Stomach (tissue), 9 donors: ENCODE results near the gene TAB2. TPM values are rescaled to one million over a fixed set of nuclear protein-coding genes. Genes with fewer than 3 reads are reported as not detected.

Source experiments
- DNase-seq, 2 donors: peaks; one replicate each; pipeline versions ENCODE4 v3.0.0 to v3.0.0-alpha.2; 2013 to 2019
- H3K27ac ChIP-seq, 5 donors: fragments of 200-600 bp in 4 of 5; sonication (generic) in 4 of 5; one replicate each; pipeline ENCODE4 v1.5.1; 2013 to 2019; ENCODE audit warnings: mild to moderate bottlenecking in 1 of 5, moderate library complexity in 1 of 5
- H3K27me3 ChIP-seq, 3 donors: fragments of 200-600 bp; sonication (generic); one replicate each; pipeline ENCODE4 v1.5.1; 2017 to 2019; ENCODE audit warnings: mixed run types in 1 of 3
- H3K36me3 ChIP-seq, 4 donors: fragments of 200-600 bp; sonication (generic); 1 replicate in 3 of 4; 2 replicates in 1 of 4; pipeline ENCODE4 v1.5.1; 2016 to 2019
- H3K4me1 ChIP-seq, 4 donors: fragments of 200-600 bp; sonication (generic); one replicate each; pipeline ENCODE4 v1.5.1; 2016 to 2019
- H3K4me3 ChIP-seq, 4 donors: fragments of 200-600 bp; sonication (generic) in 3 of 4; one replicate each; pipeline ENCODE4 v1.5.1; 2016 to 2019; ENCODE audit warnings: mild to moderate bottlenecking in 1 of 4
- H3K9me3 ChIP-seq, 4 donors: fragments of 200-600 bp; sonication (generic); one replicate each; pipeline ENCODE4 v1.5.1; 2016 to 2019
- EP300 ChIP-seq: sonication (generic); formaldehyde crosslinking; IDR thresholded peaks from one replicate; pipeline ENCODE4 v1.6.1; 2017; ENCODE audit warnings: antibody characterized with exemption
- POLR2A ChIP-seq, 4 donors: fragments of 450-650 bp; IDR thresholded peaks; one replicate each; pipeline ENCODE4 v1.6.1; 2016; ENCODE audit warnings: antibody characterized with exemption in 4 of 4, control low read depth in 2 of 4, mild to moderate bottlenecking in 1 of 4, moderate library complexity in 1 of 4
- POLR2AphosphoS5 ChIP-seq, 3 donors: sonication (generic); formaldehyde crosslinking; IDR thresholded peaks; one replicate each; pipeline ENCODE4 v1.6.1; 2016; ENCODE audit warnings: antibody characterized with exemption in 3 of 3
- WGBS, 5 donors: extraction: QIAGEN DNeasy Blood & Tissue Kit in 3 of 5; methylation state at CpG; one replicate each; pipeline versions ENCODE4 v1.1.5 to v1.1.7; 2013 to 2018; 5-methylcytosine and 5-hydroxymethylcytosine counted together
- intact Hi-C: fragments of 100-400 bp; cut with DNase I; formaldehyde crosslinking; loops from one replicate; pipeline ENCODE4 v1.15.1; 2023; ENCODE audit warnings: low total_unique reads
- polyA plus RNA-seq, 3 donors: library from polyadenylated mRNA; stranded (reverse); fragments of 200-250 nt; gene quantifications; one replicate each; pipeline ENCODE4 v1.2.3, GENCODE V29; 2013
- total RNA-seq, 5 donors: library from RNA; depleted of rRNA; stranded (reverse); fragments of >200 nt; gene quantifications; one replicate each; pipeline versions ENCODE4 v1.1.0 to v1.2.3, GENCODE V29; 2014 to 2016
- TF ChIP-seq, protein P1 (sequence below), 7 experiments: fragments of 450-650 bp in 4 of 7; fragments of 200-600 bp in 3 of 7; sonication (generic) in 3 of 7; IDR thresholded peaks; one replicate each; pipeline ENCODE4 v1.5.1; 2016 to 2019; ENCODE audit warnings: antibody characterized with exemption in 7 of 7, control low read depth in 2 of 7, mild to moderate bottlenecking in 1 of 7
- donor health status: healthy with polysubstance abuse.
- donor health status: Bipolar disorder and iron deficiency.
- donor health status: healthy.

The TAB2 gene
- total and polyA plus RNA-seq, 8 donors, result 14.1 to 119 (median 47.4) TPM

DNA sequence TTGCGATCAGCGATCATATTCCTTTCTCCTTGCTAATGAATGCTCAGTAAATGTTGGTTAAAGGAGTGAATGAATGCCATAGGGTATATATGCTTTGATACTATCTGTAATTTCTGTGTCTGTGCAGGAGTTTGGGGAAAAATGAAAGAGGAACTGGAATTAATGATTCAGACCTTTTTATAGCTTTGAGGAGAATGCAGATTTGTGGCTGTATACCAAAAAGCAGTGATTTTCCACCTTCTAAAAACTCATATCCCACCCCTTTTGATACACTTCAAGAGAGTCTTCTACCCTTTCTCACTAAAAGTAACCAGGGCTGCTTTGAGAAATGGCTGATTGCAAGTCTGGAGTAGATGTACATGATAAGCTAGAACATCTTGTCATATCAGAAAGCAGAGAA lies 56.0 kb downstream of the TAB2 start:
- H3K27ac ChIP-seq, result no peak overlapping the region
- H3K9me3 ChIP-seq, result no peaks in the 10 kb centered on the region
- no peak for DNase-seq
- H3K4me3 ChIP-seq, result no peak overlapping the region
- peaks cover 7 to 25% (median 17%) of the 10 kb centered on the region in 4 donors for H3K36me3 ChIP-seq
- H3K4me1 ChIP-seq, result peaks cover 8 to 52% (median 22%) of the 10 kb centered on the region in 4 donors
- no peaks in the 10 kb centered on the region for H3K27me3 ChIP-seq
- no peak for TF ChIP-seq POLR2AphosphoS5 (IDR thresholded peaks at IDR 0.05)
- no peak for TF ChIP-seq EP300
- TF ChIP-seq, protein P1, sequence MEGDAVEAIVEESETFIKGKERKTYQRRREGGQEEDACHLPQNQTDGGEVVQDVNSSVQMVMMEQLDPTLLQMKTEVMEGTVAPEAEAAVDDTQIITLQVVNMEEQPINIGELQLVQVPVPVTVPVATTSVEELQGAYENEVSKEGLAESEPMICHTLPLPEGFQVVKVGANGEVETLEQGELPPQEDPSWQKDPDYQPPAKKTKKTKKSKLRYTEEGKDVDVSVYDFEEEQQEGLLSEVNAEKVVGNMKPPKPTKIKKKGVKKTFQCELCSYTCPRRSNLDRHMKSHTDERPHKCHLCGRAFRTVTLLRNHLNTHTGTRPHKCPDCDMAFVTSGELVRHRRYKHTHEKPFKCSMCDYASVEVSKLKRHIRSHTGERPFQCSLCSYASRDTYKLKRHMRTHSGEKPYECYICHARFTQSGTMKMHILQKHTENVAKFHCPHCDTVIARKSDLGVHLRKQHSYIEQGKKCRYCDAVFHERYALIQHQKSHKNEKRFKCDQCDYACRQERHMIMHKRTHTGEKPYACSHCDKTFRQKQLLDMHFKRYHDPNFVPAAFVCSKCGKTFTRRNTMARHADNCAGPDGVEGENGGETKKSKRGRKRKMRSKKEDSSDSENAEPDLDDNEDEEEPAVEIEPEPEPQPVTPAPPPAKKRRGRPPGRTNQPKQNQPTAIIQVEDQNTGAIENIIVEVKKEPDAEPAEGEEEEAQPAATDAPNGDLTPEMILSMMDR (IDR thresholded peaks at IDR 0.05), result no peak
- no peak for TF ChIP-seq POLR2A (IDR thresholded peaks at IDR 0.05)
- WGBS, 5 donors, result 93 to 99% (median 95%) methylated on average over 2 of the region's 2 CpGs
- intact Hi-C loops, result no loop called here

DNA sequence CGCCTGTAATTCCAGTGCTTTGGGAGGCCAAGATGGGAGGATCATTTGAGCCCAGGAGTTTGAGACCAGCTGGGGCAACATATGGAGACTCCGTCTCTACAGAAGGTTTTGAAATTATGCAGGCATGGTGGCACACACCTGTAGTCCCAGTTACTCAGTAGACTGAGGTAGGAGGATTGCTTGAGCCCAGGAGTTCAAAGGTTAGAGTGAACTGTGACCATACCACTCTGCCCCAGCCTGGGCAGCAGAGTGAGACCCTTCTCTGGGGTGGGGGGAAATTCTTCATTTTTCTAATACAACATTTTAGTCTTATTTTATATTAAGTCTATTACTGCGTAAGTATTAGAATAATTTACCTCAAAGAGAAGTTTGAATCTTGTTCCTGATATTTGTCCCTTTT lies 62.5 kb downstream of the TAB2 start:
- H3K4me3 ChIP-seq, result no peak overlapping the region
- WGBS, 5 donors, result 96 to 99% (median 98%) methylated on average over 3 of the region's 3 CpGs
- no peak overlapping the region for H3K27ac ChIP-seq
- intact Hi-C loops, result no loop called here
- H3K9me3 ChIP-seq, result no peaks in the 10 kb centered on the region
- no peaks in the 10 kb centered on the region for H3K27me3 ChIP-seq
- H3K4me1 ChIP-seq, result peaks cover 0 to 15% (median 6%) of the 10 kb centered on the region in 4 donors
- TF ChIP-seq EP300, result no peak
- no peak for TF ChIP-seq POLR2A (IDR thresholded peaks at IDR 0.05)
- TF ChIP-seq POLR2AphosphoS5 (IDR thresholded peaks at IDR 0.05), result no peak
- TF ChIP-seq, protein P1 (IDR thresholded peaks at IDR 0.05), result no peak
- no peak for DNase-seq
- H3K36me3 ChIP-seq, result peaks cover 23 to 59% (median 48%) of the 10 kb centered on the region in 4 donors

DNA sequence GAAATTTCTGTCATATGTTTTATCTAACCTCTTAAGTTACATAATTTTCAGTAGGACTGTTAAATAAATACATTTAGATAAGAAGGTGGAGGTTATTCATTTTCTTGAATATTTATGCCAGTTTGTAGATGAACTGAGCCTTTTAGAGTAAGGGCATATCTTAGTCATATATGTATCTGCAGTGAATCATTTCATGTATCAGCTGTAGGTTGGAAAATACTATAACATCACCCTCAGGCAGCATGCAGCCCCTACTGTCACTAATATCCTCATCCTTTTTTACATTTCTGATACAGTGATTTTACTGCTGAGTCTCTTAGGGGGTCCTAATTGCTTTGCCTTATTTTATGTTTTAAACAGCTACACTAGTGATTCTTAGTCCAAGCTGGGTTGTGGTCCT lies 63.0 kb downstream of the TAB2 start:
- no peak for DNase-seq
- intact Hi-C loops, result no loop called here
- Histone ChIP-seq H3K4me3 (no peak overlapping the region), H3K27me3 (no peaks in the 10 kb centered on the region), H3K4me1 (peaks cover 0 to 11% (median 1%) of the 10 kb centered on the region in 4 donors), H3K9me3 (no peaks in the 10 kb centered on the region), H3K36me3 (peaks cover 23 to 59% (median 48%) of the 10 kb centered on the region in 4 donors), H3K27ac (no peak overlapping the region)
- TF ChIP-seq, protein P1 (IDR thresholded peaks at IDR 0.05), result no peak
- no peak for TF ChIP-seq EP300
- TF ChIP-seq POLR2AphosphoS5 (IDR thresholded peaks at IDR 0.05), result no peak
- TF ChIP-seq POLR2A (IDR thresholded peaks at IDR 0.05), result no peak

DNA sequence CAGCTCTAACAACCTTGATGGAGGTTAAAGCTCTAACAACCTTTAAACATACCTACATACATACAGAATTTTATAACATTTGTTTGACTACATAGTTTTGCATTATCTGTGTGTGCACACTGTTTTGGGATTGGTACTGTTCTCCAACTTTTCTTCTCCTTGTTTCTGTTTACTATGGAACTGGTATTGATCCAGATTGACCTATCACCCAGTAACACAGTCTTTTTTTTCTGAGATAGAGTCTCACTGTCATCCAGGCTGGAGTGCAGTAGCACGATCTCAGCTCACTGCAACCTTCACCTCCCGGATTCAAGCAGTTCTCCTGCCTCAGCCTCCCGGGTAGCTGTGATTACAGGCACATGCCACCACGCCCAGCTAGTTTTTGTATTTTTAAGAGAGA lies 65.9 kb downstream of the TAB2 start:
- H3K27ac ChIP-seq, result no peak overlapping the region
- H3K4me1 ChIP-seq, result peaks cover 0 to 13% (median 3%) of the 10 kb centered on the region in 4 donors
- peak in 1 of 2 donors; percentile 12 for DNase-seq
- no peaks in the 10 kb centered on the region for H3K9me3 ChIP-seq
- TF ChIP-seq POLR2A (IDR thresholded peaks at IDR 0.05) (no peak), POLR2AphosphoS5 (IDR thresholded peaks at IDR 0.05) (no peak), EP300 (no peak)
- TF ChIP-seq, protein P1 (IDR thresholded peaks at IDR 0.05), result no peak
- intact Hi-C loops, result no loop called here
- WGBS, 5 donors, result 78 to 94% (median 88%) methylated on average over 4 of the region's 4 CpGs
- no peaks in the 10 kb centered on the region for H3K27me3 ChIP-seq
- H3K4me3 ChIP-seq, result no peak overlapping the region
- peaks cover 18 to 52% (median 40%) of the 10 kb centered on the region in 4 donors for H3K36me3 ChIP-seq
